HG02840 (cell line): ENCODE measurements around the gene PRR19.
"Not testable (repeated sequence)": the region's sequence is repeated elsewhere in the genome, so short reads cannot be mapped to it uniquely, and the experiment has no call there.

Experiments used
- ATAC-seq: cut with Tn5 transposase; IDR thresholded peaks from one replicate; pipeline ENCODE4 v1.9.1; 2021; ENCODE audit warnings: mild to moderate bottlenecking, moderate library complexity, moderate number of reproducible peaks; ENCODE audit not compliant: unreplicated experiment, low FRiP score

PRR19 gene

DNA sequence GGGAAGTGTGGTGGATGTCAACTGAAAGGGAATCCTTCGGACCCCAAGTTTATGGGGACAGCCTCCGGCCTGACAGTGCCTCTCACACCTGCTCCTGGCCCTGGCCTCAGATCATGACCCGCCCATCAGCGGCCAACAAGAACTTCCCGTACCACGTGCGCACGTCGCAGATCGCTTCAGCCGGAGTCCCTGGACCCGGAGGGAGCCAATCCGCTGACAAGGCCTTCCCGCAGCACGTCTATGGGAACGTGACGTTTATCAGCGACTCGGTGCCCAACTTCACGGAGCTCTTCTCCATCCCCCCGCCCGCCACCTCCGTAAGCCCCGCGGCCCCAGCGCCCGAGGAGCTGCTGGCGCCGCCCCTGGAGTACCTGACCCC is 21.5 kb downstream of the PRR19 start:
- no peak for ATAC-seq

DNA sequence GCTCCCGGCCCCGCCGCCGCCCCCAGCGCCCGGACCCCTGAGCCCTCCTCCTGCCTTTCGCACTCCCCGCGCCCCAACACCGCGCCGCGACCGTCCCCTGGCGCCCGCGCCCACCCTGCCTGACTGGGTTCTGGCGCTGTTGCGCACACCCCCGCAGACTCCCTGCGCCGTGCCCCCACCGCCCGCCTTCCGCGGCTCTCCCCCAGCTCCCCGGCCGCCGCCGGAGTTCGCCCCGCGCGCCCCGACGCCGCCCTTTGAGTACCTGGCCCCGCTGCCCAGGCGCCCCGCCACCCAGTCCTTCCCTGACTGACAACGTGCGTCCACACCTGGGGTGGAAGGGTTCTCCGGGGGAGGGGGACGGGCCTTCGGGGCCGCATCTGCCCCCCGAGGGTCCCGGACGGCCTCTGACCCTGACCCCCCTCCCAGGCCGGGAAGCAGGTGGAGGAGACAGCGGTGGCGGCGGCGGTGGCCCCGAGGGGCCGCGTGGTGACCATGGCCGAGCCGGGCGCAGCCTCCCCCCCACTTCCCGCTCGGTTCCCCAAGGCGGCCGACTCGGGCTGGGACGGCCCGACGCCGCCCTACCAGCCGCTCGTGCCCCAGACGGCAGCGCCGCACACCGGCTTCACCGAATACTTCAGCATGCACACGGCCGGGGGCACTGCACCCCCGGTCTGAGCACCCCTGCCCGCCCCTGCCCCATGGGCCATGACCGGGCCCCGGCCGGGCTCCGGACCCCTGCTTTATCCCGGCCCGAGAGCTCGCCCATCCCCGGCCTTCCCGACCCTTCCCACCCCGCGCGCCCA is 22.1 kb downstream of the PRR19 start:
- no peak for ATAC-seq

DNA sequence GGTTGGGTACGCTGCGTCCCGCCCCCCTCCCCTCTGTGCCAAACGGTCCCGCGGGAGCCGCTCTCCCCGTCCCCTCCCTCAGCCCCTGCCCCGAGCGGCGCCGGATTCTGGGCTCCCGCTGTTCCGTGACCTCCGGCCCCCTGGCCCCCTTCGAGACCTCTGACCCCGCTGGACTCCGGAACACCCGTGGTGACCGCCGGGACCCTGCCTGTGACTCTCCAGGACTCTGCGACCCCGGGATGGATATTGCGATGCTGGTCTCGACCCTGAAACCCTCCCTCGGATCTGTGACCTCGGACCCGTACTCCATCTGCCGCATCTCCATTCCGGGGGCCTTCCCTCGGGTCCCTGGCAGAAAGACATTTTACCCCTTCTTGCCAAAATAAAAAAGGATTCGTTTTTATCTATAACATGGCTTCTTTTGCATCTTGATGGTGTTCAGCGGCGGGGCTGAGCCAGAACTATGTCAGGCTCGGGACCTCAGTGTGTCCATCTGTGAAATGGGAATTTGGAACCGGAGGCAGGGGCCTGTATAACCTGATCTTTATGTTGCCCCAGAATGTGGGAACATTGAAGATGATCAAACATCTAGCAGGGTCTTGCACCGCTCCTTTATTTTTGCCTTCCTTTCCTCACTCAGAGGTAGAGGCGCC is 22.8 kb downstream of the PRR19 start:
- ATAC-seq = no peak

DNA sequence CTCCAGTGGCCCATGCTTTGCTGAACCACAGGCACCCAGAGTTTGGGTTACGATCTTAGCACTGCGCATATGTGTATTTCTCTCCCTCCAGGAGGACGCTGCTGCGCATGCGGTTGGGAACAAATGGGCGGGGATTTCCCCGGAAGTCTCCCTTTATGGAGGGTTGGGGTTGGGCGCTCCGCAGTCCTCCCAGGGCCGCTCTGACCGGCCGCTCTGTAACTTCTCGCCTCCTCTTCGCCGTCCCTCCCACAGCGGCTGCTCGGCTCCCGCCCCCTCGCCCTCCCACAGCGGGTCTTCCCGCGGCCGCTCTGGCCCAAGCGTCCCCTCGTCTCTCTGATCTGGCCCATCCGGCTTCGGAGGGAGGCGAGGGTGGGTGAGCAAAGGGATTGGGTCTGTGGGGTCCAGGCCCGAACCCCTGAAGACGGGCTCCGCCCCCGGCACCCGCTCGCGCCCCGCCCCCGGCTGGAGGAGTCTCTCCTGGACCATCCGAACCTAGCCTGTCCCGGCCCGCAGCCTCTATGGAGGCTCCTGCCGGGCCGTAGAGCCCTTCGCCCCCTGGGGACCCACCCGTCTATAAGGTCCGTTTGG is 23.5 kb downstream of the PRR19 start, which contains the start of gene MEGF8:
TSS of gene MEGF8 (plus strand) at position 328 of the 588 bp plus-strand sequence. CDS start 609 bp downstream, outside the sequence.
- ATAC-seq = peak; percentile 93

DNA sequence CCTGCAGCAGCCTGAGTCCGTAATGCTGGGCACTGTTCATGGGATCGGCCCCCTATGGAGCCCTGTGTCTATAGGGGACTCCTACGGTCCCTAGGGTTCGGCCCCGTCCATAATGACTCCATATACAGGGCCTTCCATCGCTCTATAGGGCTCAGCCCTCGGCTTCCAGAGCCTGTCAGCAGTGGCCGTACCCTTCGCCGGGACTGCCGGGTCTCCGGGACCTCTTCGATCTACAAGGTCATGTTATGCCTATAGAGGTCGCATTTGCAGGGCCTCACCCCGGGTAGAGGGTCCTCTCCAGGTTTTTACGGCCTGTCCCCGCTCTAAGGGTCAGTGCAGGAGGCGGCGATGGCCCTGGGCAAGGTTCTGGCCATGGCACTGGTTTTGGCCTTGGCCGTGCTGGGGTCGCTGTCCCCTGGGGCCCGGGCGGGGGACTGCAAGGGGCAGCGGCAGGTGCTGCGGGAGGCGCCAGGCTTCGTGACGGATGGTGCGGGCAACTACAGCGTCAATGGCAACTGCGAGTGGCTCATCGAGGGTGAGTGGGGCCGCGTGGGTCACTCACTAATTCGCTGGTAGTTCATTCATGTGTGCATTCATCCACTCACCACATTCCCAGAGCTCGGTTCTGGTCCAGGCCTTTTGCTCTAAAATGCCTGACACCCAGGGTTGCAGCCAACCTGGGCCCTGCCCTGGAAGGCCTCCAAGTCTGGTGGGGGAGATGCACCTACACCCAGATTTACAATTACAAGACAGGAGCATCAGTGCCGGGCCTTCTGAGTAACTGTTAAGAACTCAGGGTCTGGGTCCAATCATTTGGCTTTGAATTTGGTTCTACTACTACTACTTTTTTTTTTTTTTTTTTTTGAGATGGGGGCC is 24.2 kb downstream of the PRR19 start:
- peak; percentile 7 for ATAC-seq

DNA sequence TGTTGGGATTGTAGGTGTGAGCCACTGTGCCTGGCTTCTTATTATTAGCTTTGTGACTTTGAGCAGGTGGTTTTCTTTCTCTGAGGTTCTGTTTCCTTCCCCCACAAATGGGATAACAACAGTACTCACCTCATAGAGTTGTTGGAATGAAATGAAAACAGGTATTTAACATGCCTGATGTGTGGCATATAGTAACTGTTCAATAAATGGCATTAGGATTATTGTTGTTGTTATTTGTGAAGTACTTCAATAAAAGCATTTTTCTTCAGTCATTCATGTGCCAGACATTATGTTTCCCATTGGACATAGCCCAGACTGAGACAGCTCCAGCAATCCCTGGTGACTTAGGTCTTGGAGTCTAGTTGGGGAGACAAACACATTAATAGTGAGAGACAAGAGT is 25.0 kb downstream of the PRR19 start:
- ATAC-seq = no peak

DNA sequence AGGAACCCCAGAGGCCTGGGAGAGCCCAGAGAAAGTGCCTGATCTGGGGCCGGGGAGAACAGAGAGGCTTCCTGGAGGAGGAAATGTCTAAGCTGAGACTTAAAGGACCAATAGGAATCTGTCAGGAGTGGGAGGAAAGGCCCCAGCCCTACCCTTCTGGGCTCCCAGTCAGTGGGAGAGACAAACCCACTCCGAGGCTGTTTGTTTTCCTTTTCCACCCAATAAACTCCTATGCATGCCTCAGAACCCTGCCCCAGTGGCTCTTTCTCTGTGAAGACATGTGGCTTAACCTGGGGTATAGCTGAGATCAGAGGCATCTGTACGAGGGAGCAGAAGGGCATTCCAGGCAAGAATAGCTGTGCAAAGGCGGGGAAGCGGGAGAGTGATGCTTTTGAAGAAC is 25.4 kb downstream of the PRR19 start:
- ATAC-seq = no peak

DNA sequence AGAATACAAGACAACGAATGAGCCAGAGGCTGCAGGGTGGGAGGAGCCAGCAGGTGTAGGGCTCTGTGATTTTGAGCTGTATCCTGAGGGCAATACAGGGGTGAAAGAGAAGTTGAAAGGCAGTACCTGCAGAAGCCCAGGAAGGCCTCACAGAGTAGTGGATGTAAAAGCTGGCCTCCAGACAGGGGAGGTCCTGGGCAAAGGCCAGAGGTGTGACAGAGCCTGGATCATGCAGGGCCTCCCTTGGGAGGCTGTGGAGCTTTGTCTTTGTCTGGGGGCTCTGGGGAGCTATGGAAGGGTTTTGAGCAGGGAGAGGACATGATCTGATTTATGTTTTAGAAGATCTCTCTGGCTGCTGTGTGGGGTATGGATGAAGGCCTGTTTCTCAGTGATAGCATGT is 26.2 kb downstream of the PRR19 start:
- ATAC-seq = no peak

DNA sequence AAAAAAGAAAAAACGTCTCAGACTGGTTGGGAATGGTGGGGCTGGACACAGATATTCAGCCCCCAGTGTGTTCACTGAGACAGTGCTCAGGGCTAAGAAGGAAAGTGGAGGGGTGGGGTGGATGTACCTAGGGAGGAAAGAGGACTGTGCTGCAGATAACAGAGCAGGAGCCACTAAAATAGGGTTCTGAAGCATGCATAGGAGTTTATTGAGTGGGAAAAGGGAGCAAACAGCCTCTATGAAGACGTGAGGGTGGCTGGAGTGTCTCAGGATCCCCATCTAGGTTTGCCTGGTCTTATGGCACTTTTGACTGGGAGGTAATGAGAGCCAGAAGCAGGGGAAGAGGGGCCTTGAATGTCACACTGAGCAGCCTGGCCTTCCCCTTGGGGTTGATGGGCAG is 26.9 kb downstream of the PRR19 start:
- ATAC-seq = no peak

DNA sequence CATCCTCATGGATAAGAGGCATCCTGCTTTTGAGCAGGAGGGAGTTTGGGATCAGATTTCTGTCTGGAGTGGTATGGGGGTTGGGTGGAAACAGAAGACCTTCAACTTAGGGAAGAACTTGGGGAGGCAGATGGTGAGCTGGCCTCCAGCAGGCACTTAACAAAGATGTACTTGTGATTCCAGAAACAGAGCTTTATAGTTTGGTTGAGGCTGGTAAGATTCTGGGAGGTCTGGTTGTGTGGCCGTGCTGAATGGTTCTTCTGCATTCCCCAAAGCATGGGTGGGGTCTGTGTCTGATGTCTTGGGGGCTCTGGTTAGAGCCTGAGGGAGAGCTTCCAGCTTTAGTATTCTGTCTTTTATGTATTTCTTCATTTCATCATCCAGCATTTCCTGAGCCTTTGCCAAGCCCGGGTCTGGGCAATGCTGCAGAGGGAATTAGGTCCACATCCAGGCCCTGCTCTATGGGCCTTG is 28.3 kb downstream of the PRR19 start:
- ATAC-seq = no peak

DNA sequence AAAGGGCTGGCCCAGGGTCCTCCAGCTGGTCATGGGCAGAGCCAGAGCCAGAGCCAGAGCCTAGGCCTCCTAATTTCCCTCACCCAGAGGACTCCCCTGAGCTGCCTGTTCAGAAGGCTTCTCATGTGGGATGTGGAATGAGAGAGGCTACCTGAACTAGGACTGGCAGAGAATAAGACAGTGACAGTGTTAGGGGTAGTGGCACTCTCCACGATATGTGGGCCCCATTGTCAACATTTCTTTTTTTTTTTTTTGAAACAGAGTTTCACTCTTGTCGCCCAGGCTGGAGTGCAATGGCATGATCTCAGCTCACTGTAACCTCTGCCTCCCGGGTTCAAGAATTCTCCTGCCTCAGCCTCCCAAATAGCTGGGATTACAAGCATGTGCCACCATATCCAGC is 29.4 kb downstream of the PRR19 start:
- ATAC-seq = not testable (repeated sequence)

DNA sequence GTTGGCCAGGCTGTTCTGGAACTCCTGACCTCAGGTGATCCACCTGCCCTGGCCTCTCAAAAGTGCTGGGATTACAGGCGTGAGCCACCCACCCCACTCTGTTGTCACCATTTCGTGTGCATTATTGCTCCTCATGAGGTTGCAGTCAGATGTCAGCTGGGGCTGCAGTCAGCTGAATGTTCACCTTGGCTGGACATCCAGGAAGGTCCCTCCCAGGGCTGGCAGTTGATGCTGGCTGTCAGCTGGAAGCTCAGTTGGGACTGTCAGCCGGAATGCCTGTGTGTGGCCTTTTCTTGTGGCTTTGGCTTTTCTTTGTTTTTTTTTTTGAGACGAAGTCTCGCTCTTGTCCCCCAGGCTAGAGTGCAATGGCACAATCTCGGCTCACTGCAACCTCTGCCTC is 30.1 kb downstream of the PRR19 start:
- ATAC-seq = no peak

DNA sequence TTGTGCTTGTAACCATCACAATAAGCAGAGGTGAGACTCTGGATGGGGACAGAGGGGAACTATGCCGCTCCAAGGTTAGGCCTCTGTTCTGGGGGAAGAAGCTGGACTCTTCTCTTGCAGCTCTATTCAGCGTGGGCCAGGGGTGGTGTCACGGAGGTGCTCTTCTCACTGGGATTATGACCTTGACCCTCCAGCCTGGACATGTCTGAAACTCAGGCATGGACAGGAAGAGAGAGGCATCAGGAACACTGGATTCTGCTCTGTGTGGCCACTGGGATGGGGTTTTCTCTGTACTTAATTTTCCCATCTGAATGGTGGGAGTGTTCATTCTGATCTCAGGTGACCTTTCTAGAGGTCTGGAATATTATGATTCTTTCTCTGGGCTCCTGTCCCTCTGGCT is 31.1 kb downstream of the PRR19 start:
- no peak for ATAC-seq

DNA sequence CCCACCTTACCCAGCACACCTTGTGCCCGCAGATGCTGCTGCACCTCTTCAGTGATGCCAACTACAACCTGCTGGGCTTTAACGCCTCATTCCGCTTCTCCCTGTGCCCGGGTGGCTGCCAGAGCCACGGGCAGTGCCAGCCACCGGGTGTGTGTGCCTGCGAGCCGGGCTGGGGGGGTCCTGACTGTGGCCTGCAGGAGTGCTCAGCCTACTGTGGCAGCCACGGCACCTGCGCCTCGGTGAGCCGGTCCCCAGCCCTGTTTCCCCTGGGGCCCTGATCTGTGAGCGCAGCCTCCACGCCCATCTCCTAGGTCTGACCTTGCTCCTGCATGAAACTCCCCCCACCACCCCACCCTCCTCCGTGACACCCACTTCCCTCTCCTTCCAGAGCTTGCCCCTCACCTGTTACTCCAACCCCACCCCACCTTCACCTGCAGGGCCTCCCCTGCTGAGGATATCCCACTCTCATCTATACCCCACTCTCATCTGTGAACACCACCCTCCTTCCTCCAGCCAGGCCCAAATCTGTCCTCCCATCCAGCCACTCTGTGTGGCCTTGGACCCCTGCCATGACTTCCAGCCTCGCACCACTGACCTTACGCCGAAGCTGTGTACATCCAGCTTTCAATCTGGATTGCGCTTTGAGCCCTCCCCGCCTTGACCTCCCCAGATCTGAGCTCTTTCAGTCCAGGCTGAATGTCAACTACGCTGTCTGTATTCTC is 32.2 kb downstream of the PRR19 start:
- no peak for ATAC-seq

DNA sequence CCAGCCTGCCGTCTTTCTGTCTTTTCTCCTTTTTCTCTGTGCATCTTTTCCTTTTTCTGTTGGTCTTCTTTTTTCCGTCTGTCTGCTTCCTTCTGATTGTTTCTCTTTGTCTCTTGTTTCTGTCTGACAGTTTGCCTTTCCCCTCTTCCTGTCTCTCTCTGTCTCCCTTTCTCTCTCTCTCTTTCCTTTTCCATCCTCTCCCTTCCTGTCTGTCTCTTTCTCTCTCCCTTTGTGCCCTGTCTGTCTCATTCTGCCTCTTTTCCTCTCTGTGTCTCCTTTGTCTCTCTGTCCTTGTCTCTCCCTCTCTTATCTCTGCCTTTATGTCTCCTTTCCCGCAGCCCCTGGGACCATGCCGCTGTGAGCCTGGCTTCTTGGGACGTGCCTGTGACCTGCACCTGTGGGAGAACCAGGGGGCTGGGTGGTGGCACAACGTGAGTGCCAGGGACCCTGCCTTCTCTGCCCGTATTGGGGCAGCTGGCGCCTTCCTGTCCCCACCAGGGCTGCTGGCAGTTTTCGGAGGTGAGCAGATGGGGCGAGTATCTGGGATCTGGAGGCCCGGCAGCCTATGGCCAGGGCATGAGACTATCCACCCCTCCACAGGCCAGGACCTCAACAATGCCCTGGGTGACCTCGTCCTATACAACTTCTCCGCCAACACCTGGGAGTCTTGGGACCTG is 32.9 kb downstream of the PRR19 start:
- ATAC-seq = no peak

DNA sequence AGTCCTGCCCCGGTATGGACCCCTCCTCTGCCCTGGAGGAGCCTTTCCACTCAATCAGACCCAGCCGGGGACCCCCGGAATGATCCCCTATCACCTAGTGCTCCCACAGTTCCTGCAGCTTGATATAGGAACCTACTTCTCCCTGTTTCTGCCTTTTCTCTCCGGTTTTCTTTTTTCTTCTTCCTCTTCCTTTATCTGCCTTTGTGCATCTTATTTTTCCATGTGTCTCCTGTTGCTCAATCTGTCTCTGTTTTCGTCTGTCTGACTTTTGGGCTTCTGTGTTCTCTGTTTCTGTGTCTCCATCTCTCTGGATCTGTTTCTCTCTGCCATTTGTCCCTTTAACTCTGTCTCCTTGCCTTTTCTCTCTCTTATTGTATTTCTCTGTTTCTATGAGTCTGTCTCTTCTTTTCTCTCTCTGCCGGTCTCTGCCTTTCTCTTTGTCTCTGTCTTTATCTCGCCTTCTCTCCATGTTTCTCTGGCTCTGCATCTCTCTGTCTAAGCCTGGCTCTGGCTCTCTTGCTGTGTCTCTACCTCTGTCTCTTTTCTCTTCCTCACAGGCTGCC is 33.5 kb downstream of the PRR19 start:
- ATAC-seq = no peak

DNA sequence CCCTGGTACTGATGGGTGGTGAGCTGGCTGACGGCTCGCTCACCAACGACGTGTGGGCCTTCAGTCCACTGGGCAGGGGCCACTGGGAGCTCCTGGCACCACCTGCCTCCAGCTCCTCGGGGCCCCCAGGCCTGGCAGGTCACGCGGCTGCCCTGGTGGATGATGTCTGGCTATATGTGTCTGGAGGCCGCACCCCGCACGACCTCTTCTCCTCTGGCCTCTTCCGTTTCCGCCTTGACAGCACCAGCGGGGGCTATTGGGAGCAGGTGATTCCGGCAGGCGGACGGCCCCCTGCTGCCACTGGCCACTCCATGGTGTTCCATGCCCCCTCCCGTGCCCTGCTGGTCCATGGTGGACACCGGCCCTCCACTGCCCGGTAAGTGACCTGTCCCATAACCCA is 34.0 kb downstream of the PRR19 start:
- no peak for ATAC-seq

DNA sequence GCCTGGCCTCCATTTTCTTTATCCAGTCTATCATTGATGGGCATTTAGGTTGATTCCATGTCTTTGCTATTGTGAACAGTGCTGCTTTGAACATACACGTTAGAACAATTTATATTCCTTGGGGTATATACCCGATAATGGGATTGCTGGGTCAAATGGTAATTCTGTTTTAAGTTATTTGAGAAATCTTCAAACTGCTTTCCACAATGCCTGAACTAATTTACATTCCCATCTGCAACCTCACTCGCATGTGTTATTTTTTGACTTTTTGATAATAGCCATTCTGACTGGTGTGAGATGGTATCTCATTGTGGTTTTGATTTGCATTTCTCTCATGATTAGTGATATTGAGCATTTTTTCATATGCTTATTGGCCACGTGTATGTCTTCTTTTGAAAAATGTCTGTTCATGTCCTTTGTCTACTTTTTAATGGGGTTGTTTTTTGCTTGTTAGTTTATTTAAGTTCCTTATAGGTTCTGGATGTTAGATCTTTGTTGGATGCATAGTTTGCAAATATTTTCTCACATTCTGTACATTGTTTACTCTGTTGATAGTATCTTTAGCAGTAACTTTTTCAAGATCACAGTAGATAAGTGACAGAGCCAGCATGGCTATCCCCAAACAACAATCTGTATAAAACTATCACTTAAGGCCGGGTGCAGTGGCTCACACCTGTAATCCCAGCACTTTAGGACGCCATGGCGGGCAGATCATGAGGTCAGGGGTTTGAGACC is 37.4 kb downstream of the PRR19 start:
- not testable (repeated sequence) for ATAC-seq
